ENCODE data around the gene OR14J1.
"Not testable (repeated sequence)": the region's sequence is repeated elsewhere in the genome, so short reads cannot be mapped to it uniquely, and the experiment has no call there.

OR14J1 gene, protein sequence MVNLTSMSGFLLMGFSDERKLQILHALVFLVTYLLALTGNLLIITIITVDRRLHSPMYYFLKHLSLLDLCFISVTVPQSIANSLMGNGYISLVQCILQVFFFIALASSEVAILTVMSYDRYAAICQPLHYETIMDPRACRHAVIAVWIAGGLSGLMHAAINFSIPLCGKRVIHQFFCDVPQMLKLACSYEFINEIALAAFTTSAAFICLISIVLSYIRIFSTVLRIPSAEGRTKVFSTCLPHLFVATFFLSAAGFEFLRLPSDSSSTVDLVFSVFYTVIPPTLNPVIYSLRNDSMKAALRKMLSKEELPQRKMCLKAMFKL

DNA sequence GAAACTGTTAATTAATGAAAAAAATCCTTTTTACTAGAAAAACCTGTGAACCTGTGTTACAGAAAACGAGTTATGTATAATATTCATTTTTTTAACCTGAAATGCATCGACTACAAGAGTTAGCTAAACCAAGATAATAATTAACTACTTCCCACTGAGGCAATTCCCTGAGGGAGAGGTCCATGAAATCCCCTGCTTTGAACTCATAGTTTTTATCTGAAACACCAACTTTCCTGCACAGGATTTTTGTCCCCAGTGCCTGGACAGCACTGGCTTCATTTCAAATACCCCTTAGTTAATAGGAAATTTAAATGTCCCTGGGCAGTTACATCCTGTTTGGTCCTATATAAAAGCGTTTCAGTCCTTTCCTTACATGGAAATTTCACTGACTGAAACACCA lies at the start of gene OR14J1:
Gene OR14J1, plus strand, starts transcription at position 386 of the 400 bp plus-strand sequence. CDS start 4,989 bp downstream, outside the sequence.
- no peak for DNase-seq

GRCh38 chr6:29251736-29252135 lies 49.8 kb upstream of the OR14J1 start:
- DNase-seq, result no peak

GRCh38 chr6:29255530-29255929 lies 46.0 kb upstream of the OR14J1 start:
- DNase-seq, result no peak

GRCh38 chr6:29259721-29260120 lies 41.8 kb upstream of the OR14J1 start:
- DNase-seq, result no peak

DNA sequence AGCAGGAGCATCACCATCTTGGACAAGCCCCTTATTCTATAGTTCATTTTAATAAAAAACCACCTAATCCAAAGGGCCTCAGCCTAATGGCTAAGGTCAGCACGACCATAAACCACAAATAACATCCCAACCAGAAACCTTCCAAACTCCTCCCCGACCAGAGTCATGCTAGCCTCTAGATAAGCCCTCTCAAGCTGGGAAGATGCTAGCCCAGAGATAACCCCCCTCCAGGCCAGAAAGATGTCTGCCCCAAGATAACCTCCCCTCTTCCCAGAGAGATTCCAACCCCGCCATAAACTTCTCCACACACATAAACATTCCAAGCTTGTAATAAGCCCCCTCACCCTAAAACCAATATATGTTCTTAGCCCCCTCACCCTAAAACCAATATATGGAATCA lies 38.5 kb upstream of the OR14J1 start:
- no peak for DNase-seq

DNA sequence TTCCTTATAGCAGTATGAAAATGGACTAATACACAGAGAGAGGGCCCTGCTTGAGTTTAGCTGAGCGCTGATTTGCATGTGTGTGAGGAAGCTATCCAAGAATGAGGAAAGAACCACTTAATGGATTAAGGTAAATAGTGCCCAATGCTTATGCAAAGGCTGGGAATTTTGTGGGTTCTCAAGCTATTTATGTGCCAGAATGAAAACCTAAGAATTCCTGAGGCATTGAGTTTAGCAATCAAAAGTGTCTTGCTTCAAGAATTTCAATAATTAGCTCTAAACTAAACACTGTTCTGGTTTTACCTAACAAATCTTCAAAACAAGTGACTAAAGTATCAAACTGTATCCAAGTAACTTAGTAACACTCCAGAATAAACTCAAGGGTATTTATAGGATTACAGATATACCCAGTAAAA lies 7.0 kb upstream of the OR14J1 start:
- no peak for DNase-seq

DNA sequence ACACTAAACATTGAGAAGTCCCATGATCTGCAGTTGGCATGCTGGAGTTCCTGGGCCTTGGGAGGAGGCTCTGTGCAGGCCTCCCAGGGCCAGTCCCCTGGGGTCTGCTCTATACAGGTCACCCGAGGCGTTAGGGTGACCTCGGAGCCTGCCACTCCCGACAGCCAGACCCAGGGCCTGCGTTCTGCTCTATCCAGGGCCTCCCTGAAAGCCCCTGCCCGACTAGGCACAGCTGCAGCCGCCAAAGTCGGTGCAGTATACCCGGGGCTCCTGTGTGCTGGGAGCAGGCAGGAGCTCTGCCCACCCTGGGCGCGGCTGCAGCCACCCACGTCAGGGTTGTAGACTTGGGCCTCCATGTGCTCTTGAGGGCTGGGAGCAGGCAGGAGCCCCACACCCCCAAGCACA lies 6.3 kb upstream of the OR14J1 start:
- no peak for DNase-seq

- no peak for DNase-seq
These were observed 5.9 kb upstream of the OR14J1 start for GRCh38 chr6:29295623-29296022.

GRCh38 chr6:29319931-29320330 lies 18.4 kb downstream of the OR14J1 start:
- DNase-seq, result no peak

DNA sequence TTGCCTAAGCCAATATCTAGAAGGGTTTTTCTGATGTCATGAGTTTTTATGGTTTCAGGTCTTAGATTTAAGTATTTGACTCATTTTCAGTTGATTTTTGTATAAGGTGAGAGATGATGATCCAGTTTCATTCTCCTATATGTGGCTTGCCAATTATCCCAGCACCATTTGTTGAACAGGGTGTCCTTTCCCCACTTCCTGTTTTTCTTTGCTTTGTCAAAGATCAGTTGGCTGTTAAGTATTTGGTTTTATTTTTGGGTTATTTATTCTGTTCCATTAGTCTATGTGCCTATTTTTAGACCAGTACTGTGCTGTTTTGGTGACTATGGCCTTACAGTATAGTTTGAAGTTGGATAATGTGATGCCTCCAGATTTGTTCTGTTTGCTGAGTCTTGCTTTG lies 21.8 kb downstream of the OR14J1 start:
- DNase-seq, result not testable (repeated sequence)

GRCh38 chr6:29325777-29326176 lies 24.3 kb downstream of the OR14J1 start:
- DNase-seq, result no peak

GRCh38 chr6:29332676-29333075 lies 31.2 kb downstream of the OR14J1 start:
- no peak for DNase-seq

- DNase-seq, result no peak
These were observed 34.8 kb downstream of the OR14J1 start for GRCh38 chr6:29336269-29336668.

- no peak for DNase-seq
These were observed 43.9 kb downstream of the OR14J1 start for GRCh38 chr6:29345380-29345779.

GRCh38 chr6:29349348-29349747 lies 47.8 kb downstream of the OR14J1 start:
- not testable (repeated sequence) for DNase-seq

DNA sequence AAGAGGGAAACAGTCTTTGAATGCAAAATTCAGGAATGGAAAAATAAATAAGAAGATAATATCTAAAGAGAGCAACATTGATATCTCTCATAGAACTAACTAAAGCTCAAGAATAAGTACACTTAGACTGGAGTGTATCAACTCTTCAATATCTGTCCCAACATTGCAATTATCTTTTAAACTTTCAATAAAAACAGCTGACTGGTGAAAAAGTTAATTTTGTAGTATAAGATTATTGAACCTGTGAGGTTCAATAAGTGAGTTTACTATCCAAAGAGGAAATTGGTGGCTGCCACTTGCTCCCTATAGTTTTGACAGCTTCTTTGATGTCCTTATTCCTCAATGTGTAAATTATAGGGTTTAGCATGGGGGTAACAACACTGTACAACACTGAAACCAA lies 53.5 kb downstream of the OR14J1 start:
- no peak for DNase-seq

GRCh38 chr6:29355603-29356002 lies 54.1 kb downstream of the OR14J1 start:
- no peak for DNase-seq

Data from CD4-positive, alpha-beta T cell treated with Interleukin-17A for 1 hour (primary cell).